SU-DHL-6 (cell line): ENCODE data around the gene CMBL.
"Not testable (repeated sequence)": the region's sequence is repeated elsewhere in the genome, so short reads cannot be mapped to it uniquely, and the experiment has no call there.

Experiments used
- H2AFZ ChIP-seq: fragments of 200-600 bp; sonication (generic); 2 replicates; pipeline ENCODE4 v1.6.1; 2014; ENCODE audit warnings: low read depth, mild to moderate bottlenecking, moderate library complexity, mixed read lengths, antibody characterized with exemption, low read length; ENCODE audit not compliant: severe bottlenecking
- H3F3A ChIP-seq: fragments of 200-600 bp; shearing (Covaris generic); 2 replicates; pipeline ENCODE4 v1.6.0; 2016; ENCODE audit warnings: antibody characterized with exemption, mild to moderate bottlenecking; ENCODE audit not compliant: insufficient read depth
- H3K27ac ChIP-seq: fragments of 200-600 bp; sonication (generic); 2 replicates; pipeline ENCODE4 v1.5.1; 2016; ENCODE audit warnings: low read depth, mild to moderate bottlenecking, low read length, moderate library complexity, mixed read lengths
- H3K27me3 ChIP-seq: fragments of 200-600 bp; sonication (generic), shearing (Covaris generic); 2 replicates; pipeline ENCODE4 v1.6.0; 2014; ENCODE audit warnings: mild to moderate bottlenecking, low read length
- H3K36me3 ChIP-seq: fragments of 200-600 bp; sonication (generic); 2 replicates; pipeline ENCODE4 v1.6.1; 2014; ENCODE audit warnings: mild to moderate bottlenecking, low read length, mixed read lengths
- H3K4me2 ChIP-seq: fragments of 300-600, 200-600 bp; shearing (Covaris generic), sonication (generic); 2 replicates; pipeline ENCODE4 v1.6.0; 2014; ENCODE audit warnings: low read length, low read depth, mild to moderate bottlenecking; ENCODE audit not compliant: poor library complexity, severe bottlenecking
- H3K4me3 ChIP-seq: fragments of 200-600 bp; sonication (generic); 2 replicates; pipeline ENCODE4 v1.5.1; 2014; ENCODE audit warnings: antibody characterized with exemption, low read length, mild to moderate bottlenecking, mixed read lengths; ENCODE audit not compliant: insufficient read depth, poor library complexity, severe bottlenecking
- H3K79me2 ChIP-seq: fragments of 200-600 bp; sonication (generic); 2 replicates; pipeline ENCODE4 v1.6.1; 2014; ENCODE audit warnings: mild to moderate bottlenecking, low read length, moderate library complexity; ENCODE audit not compliant: insufficient read depth
- H3K9ac ChIP-seq: fragments of 200-600 bp; sonication (generic); 2 replicates; pipeline ENCODE4 v1.7.0; 2014; ENCODE audit warnings: mild to moderate bottlenecking, low read length
- H3K9me2 ChIP-seq: fragments of 200-600 bp; sonication (generic); replicated peaks from 2 replicates; pipeline ENCODE4 v1.6.1; 2014; ENCODE audit warnings: low read length; ENCODE audit not compliant: insufficient read depth
- H3K9me3 ChIP-seq: fragments of 200-600 bp; sonication (generic); 2 replicates; pipeline ENCODE4 v1.6.1; 2014; ENCODE audit warnings: low read length, mixed read lengths; ENCODE audit not compliant: insufficient read depth
- H4K20me1 ChIP-seq: fragments of 200-600 bp; sonication (generic); 2 replicates; pipeline ENCODE4 v1.6.1; 2014; ENCODE audit warnings: low read depth, mild to moderate bottlenecking, antibody characterized with exemption, low read length, moderate library complexity, mixed read lengths
- EZH2phosphoT487 ChIP-seq: fragments of 200-600 bp; sonication (generic), shearing (Covaris generic); conservative IDR thresholded peaks from 2 replicates; pipeline ENCODE4 v1.6.1; 2018; ENCODE audit warnings: mild to moderate bottlenecking, antibody characterized with exemption, low read length, moderate library complexity, mixed read lengths
- TF ChIP-seq, protein P1 (sequence below): fragments of 200-600 bp; sonication (generic); IDR thresholded peaks from one replicate; pipeline ENCODE4 v1.5.1; 2017; ENCODE audit warnings: antibody characterized with exemption, mild to moderate bottlenecking, low read length, moderate library complexity; ENCODE audit not compliant: insufficient read depth, poor library complexity, severe bottlenecking

Gene CMBL

DNA sequence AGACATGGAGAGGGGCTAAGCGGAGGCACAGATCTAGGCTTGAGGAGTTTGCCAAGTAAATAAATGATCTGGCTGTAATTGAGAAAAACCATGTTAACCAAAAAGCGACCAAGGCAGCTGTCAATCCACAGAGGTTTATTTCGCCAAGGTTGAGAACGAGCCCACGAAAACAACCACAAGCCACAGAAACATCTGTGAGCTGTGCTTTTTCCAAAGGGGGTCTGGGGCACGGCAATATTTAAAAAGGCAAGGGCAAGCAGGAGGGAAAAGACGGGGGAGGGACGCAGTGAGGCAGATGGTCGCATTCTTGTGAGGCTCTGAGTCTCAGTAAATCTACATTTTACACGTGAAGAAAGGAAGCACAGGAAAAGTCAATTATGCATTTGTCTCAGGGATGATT lies 32.2 kb downstream of the CMBL start:
- no peaks in the 10 kb centered on the region for H3K27me3 ChIP-seq
- TF ChIP-seq, protein P1, sequence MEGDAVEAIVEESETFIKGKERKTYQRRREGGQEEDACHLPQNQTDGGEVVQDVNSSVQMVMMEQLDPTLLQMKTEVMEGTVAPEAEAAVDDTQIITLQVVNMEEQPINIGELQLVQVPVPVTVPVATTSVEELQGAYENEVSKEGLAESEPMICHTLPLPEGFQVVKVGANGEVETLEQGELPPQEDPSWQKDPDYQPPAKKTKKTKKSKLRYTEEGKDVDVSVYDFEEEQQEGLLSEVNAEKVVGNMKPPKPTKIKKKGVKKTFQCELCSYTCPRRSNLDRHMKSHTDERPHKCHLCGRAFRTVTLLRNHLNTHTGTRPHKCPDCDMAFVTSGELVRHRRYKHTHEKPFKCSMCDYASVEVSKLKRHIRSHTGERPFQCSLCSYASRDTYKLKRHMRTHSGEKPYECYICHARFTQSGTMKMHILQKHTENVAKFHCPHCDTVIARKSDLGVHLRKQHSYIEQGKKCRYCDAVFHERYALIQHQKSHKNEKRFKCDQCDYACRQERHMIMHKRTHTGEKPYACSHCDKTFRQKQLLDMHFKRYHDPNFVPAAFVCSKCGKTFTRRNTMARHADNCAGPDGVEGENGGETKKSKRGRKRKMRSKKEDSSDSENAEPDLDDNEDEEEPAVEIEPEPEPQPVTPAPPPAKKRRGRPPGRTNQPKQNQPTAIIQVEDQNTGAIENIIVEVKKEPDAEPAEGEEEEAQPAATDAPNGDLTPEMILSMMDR, result no peak
- TF ChIP-seq EZH2phosphoT487, result no peak
- no peaks in the 10 kb centered on the region for H3F3A ChIP-seq
- no peaks in the 10 kb centered on the region for H3K9me2 ChIP-seq
- H3K4me2 ChIP-seq, result no peak overlapping the region
- H4K20me1 ChIP-seq, result no peaks in the 10 kb centered on the region
- H3K4me3 ChIP-seq, result no peak overlapping the region
- no peak overlapping the region for H3K9ac ChIP-seq
- H3K9me3 ChIP-seq, result no peaks in the 10 kb centered on the region
- no peak overlapping the region for H2AFZ ChIP-seq
- no peaks in the 10 kb centered on the region for H3K36me3 ChIP-seq
- H3K27ac ChIP-seq, result no peak overlapping the region
- no peaks in the 10 kb centered on the region for H3K79me2 ChIP-seq

DNA sequence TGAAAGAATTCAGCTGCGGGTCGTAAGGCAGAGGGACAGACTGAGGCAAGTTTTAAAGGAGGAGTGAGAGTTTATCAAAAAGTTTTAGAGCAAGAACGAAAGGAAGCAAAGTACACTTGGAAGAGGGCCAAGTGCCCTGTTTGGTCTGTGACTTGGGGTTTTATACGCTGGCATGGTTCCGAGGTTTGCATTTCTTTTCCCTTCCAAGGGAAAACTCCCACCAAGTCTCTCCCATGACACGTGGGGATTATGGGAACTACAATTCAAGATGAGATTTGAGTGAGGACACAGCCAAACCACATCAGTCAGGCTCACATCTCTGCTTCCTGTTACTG lies 34.9 kb downstream of the CMBL start:
- H3K9ac ChIP-seq, H3K27ac ChIP-seq, H4K20me1 ChIP-seq: not testable (repeated sequence)

DNA sequence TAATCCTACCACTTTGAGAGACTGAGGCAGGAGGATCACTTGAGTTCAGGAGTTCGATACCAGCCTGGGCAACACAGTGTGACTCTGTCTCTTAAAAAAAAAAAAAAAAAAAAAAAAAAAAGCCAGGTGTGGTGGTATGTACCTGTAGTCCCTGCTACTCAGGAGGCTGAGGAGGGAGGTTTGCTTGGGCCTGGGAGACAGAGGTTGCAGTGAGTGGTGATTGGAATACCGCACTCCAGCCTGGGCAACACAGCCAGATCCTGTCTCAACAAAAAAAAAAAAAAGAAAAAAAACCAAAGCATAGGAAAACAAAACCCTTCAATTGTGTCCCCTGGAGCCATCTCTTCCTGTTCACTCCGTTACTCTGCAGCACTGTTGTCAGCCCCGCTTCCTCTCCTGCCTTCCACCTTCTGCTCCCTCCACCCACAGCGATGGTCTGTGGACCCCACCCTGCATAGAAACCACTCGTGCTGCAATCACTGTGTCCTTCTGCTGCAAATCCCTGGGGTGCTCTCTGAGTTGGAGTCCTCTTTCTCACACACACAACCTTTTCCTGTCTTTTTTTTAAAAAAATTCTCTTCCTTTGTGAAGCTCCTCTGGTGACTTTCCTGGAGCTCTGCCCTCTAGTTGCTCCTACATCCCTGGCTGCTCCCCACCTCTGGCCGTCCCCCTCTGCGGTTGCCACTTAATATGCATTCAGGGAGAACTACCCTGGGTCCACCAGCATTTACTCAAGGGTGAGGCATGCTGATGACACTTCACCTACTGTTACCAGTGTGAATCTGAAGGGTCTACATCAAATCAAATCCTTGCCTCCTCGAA lies 35.4 kb downstream of the CMBL start:
- no peak overlapping the region for H3K9ac ChIP-seq
- H3K9me3 ChIP-seq, result no peaks in the 10 kb centered on the region
- no peak overlapping the region for H3K4me3 ChIP-seq
- no peaks in the 10 kb centered on the region for H4K20me1 ChIP-seq
- TF ChIP-seq EZH2phosphoT487, result no peak
- TF ChIP-seq, protein P1, result no peak
- no peak overlapping the region for H3K4me2 ChIP-seq
- no peaks in the 10 kb centered on the region for H3K36me3 ChIP-seq
- no peaks in the 10 kb centered on the region for H3K79me2 ChIP-seq
- H3K9me2 ChIP-seq, result no peaks in the 10 kb centered on the region
- peaks cover 2% of the 10 kb centered on the region; the same call in 1 of the 2 replicates for H3F3A ChIP-seq
- no peak overlapping the region for H2AFZ ChIP-seq
- H3K27me3 ChIP-seq, result no peaks in the 10 kb centered on the region
- no peak overlapping the region for H3K27ac ChIP-seq

More for the DNA sequence above, 34.9 kb downstream of the CMBL start:
- H3K79me2 ChIP-seq, H3F3A ChIP-seq, H3K27me3 ChIP-seq, H2AFZ ChIP-seq, H3K9me3 ChIP-seq, H3K4me3 ChIP-seq, H3K9me2 ChIP-seq, H3K36me3 ChIP-seq, H3K4me2 ChIP-seq: not testable (repeated sequence)

DNA sequence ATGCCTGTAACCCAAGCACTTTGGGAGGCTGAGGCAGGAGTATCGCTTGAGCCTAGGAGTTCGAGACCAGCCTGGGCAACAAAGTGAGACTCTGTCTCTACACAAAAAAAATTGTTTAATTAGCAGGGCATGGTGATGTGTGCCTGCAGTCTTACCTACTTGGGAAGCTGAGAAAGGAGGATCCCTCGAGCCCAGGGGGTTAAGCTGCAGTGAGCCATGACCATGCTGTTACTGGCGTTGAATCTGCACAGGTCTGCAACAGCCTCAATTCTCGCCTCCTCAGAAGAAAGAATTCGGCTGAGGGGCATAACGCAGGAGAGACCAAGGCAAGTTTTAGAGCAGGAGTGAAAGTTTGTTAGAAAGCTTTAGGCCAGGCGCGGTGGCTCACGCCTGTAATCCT lies 39.6 kb downstream of the CMBL start:
- no peak overlapping the region for H3K4me2 ChIP-seq
- H3K9me3 ChIP-seq, result no peaks in the 10 kb centered on the region
- H3K27me3 ChIP-seq, result no peaks in the 10 kb centered on the region
- no peaks in the 10 kb centered on the region for H3K9me2 ChIP-seq
- H3K9ac ChIP-seq, result no peak overlapping the region
- H3F3A ChIP-seq, result peaks cover 37% of the 10 kb centered on the region
- peaks cover 19% of the 10 kb centered on the region for H3K36me3 ChIP-seq
- H2AFZ ChIP-seq, result no peak overlapping the region
- H4K20me1 ChIP-seq, result 0 out of 2 replicates have a peak, but pooled peaks cover 5% of the 10 kb centered on the region
- TF ChIP-seq, protein P1, result no peak
- no peak for TF ChIP-seq EZH2phosphoT487
- H3K4me3 ChIP-seq, result no peak overlapping the region
- H3K79me2 ChIP-seq, result no peaks in the 10 kb centered on the region
- no peak overlapping the region for H3K27ac ChIP-seq
